Measurements from ENCODE around the gene RPUSD1. TPM values are rescaled to one million over a fixed set of nuclear protein-coding genes. Genes with fewer than 3 reads are reported as not detected.

RPUSD1 gene
- total RNA-seq, 1 donor from 2014 or later, result 26.8 TPM

Small RNA genes within 50 kb of the gene (microRNA-seq; reads per million reads assigned to microRNA genes)
- not detected for gene MIR662 (ENCODE audit: borderline number of aligned reads, unreplicated experiment)

Other genes with a start within 250 kb of the RPUSD1 start
- not detected in 2 replicates for gene PRR35, start 228.0 kb downstream of the RPUSD1 start, total RNA-seq
- 0.51 and 1.4 TPM in 2 replicates for gene NHLRC4, start 221.4 kb downstream of the RPUSD1 start, total RNA-seq
- 109 TPM in 2 replicates for gene PIGQ, start 218.4 kb downstream of the RPUSD1 start, total RNA-seq
- 29.0 and 30.6 TPM in 2 replicates for gene RAB40C, start 198.3 kb downstream of the RPUSD1 start, total RNA-seq
- gene WFIKKN1, start 157.4 kb downstream of the RPUSD1 start, total RNA-seq, result 37.2 and 42.8 TPM in 2 replicates
- 59.3 and 64.0 TPM in 2 replicates for gene METTL26, start 152.1 kb downstream of the RPUSD1 start, total RNA-seq
- gene MCRIP2, start 146.6 kb downstream of the RPUSD1 start, total RNA-seq, result 26.3 and 31.4 TPM in 2 replicates
- 109 and 117 TPM in 2 replicates for gene WDR90, start 139.0 kb downstream of the RPUSD1 start, total RNA-seq
- 153 and 167 TPM in 2 replicates for gene RHOT2, start 120.2 kb downstream of the RPUSD1 start, total RNA-seq
- 5.0 and 5.2 TPM in 2 replicates for gene RHBDL1, start 112.7 kb downstream of the RPUSD1 start, total RNA-seq
- gene STUB1, start 108.0 kb downstream of the RPUSD1 start, total RNA-seq, result 76.8 and 87.1 TPM in 2 replicates
- 52.2 and 55.1 TPM in 2 replicates for gene JMJD8, start 104.0 kb downstream of the RPUSD1 start, total RNA-seq
- gene WDR24, start 98.0 kb downstream of the RPUSD1 start, total RNA-seq, result 18.1 and 18.9 TPM in 2 replicates
- gene FBXL16, start 82.6 kb downstream of the RPUSD1 start, total RNA-seq, result 4.3 TPM in 2 replicates
- gene METRN, start 73.3 kb downstream of the RPUSD1 start, total RNA-seq, result 98.6 and 107 TPM in 2 replicates
- 44.2 and 44.9 TPM in 2 replicates for gene ANTKMT, start 67.2 kb downstream of the RPUSD1 start, total RNA-seq
- gene CCDC78, start 61.9 kb downstream of the RPUSD1 start, total RNA-seq, result 2.5 and 3.2 TPM in 2 replicates
- gene HAGHL, start 61.3 kb downstream of the RPUSD1 start, total RNA-seq, result 8.1 and 9.2 TPM in 2 replicates
- 44.0 and 46.5 TPM in 2 replicates for gene CIAO3, start 47.4 kb downstream of the RPUSD1 start, total RNA-seq
- 0.50 TPM in 1 of 2 replicates, not detected in the other for gene MSLN, start 27.6 kb downstream of the RPUSD1 start, total RNA-seq
- 90.0 and 99.3 TPM in 2 replicates for gene CHTF18, start 239 bp upstream of the RPUSD1 start, total RNA-seq
- not detected in 2 replicates for gene GNG13, start 12.4 kb upstream of the RPUSD1 start, total RNA-seq
- gene LMF1, start 182.6 kb upstream of the RPUSD1 start, total RNA-seq, result 26.2 and 28.2 TPM in 2 replicates
- gene SOX8, start 193.4 kb upstream of the RPUSD1 start, total RNA-seq, result 6.7 and 7.1 TPM in 2 replicates

Data from progenitor cell of endocrine pancreas (in vitro differentiated cells).